ENCODE results near the gene SLX4IP. TPM values are rescaled to one million over a fixed set of nuclear protein-coding genes. Genes with fewer than 3 reads are reported as not detected.
"Not testable (repeated sequence)": the region's sequence is repeated elsewhere in the genome, so short reads cannot be mapped to it uniquely, and the experiment has no call there.

SLX4IP gene
- polyA plus RNA-seq, 10 donors: 3.0 to 6.3 (median 4.2) TPM

- no peak for DNase-seq
Measured at GRCh38 chr20:10572853-10573252, 137.7 kb downstream of the SLX4IP start.

- no peak for DNase-seq
Measured at GRCh38 chr20:10573273-10573950, 138.3 kb downstream of the SLX4IP start.

GRCh38 chr20:10573951-10574339 is 138.8 kb downstream of the SLX4IP start:
- DNase-seq: no peak

GRCh38 chr20:10576411-10577090 is 141.4 kb downstream of the SLX4IP start:
- peak in 2 of 3 donors; percentile 35 to 60 for DNase-seq

- DNase-seq: no peak
Measured at GRCh38 chr20:10577648-10578047, 142.5 kb downstream of the SLX4IP start.

- no peak for DNase-seq
Measured at GRCh38 chr20:10578607-10579006, 143.5 kb downstream of the SLX4IP start.

GRCh38 chr20:10579942-10580341 is 144.8 kb downstream of the SLX4IP start:
- no peak for DNase-seq

GRCh38 chr20:10580700-10581099 is 145.6 kb downstream of the SLX4IP start:
- DNase-seq: no peak

- DNase-seq: peak in 2 of 3 donors; percentile 43 to 75
Measured at GRCh38 chr20:10581823-10582222, 146.7 kb downstream of the SLX4IP start.

GRCh38 chr20:10584371-10584770 is 149.3 kb downstream of the SLX4IP start:
- no peak for DNase-seq

- DNase-seq: no peak
Measured at GRCh38 chr20:10585308-10585707, 150.2 kb downstream of the SLX4IP start.

- DNase-seq: no peak
Measured at GRCh38 chr20:10586296-10586695, 151.2 kb downstream of the SLX4IP start.

GRCh38 chr20:10590446-10590845 is 155.3 kb downstream of the SLX4IP start:
- DNase-seq: not testable (repeated sequence)

- no peak for DNase-seq
Measured at GRCh38 chr20:10590950-10591671, 156.0 kb downstream of the SLX4IP start.

GRCh38 chr20:10591946-10592521 is 156.9 kb downstream of the SLX4IP start:
- no peak for DNase-seq

GRCh38 chr20:10594296-10594868 is 159.3 kb downstream of the SLX4IP start:
- no peak for DNase-seq

GRCh38 chr20:10595266-10595665 is 160.2 kb downstream of the SLX4IP start:
- no peak for DNase-seq

- DNase-seq: no peak
Measured at GRCh38 chr20:10595985-10596384, 160.9 kb downstream of the SLX4IP start.

GRCh38 chr20:10596710-10597121 is 161.6 kb downstream of the SLX4IP start:
- DNase-seq: no peak

GRCh38 chr20:10597637-10598036 is 162.5 kb downstream of the SLX4IP start:
- DNase-seq: no peak

GRCh38 chr20:10602221-10602871 is 167.2 kb downstream of the SLX4IP start:
- no peak for DNase-seq

- no peak for DNase-seq
Measured at GRCh38 chr20:10603378-10603777, 168.3 kb downstream of the SLX4IP start.

Data from muscle of back (tissue), 11 donors.